Testis (tissue), 2 donors: Measurements from ENCODE around the gene VPS13C.

Experiments
- CTCF ChIP-seq, 3 experiments: fragments of 450-650 bp in 2 of 3; fragments of 200-600 bp in 1 of 3; sonication (generic) in 1 of 3; IDR thresholded peaks; one replicate each; pipeline ENCODE4 v1.5.1; 2016 to 2019; ENCODE audit warnings: antibody characterized with exemption in 3 of 3, mild to moderate bottlenecking in 2 of 3, moderate library complexity in 1 of 3
- POLR2A ChIP-seq: fragments of 450-650 bp; IDR thresholded peaks from one replicate; pipeline ENCODE4 v1.6.1; 2017; ENCODE audit warnings: antibody characterized with exemption, mild to moderate bottlenecking, moderate library complexity

GRCh38 chr15:61832223-61832622, 228.0 kb downstream of the VPS13C start:
- TF ChIP-seq CTCF (IDR thresholded peaks at IDR 0.05) (no peak), POLR2A (no peak)
